ENCODE measurements around the gene FGF4. TPM values are rescaled to one million over a fixed set of nuclear protein-coding genes. Genes with fewer than 3 reads are reported as not detected.

Gene FGF4
- total and polyA plus RNA-seq, 8 donors, result not detected

DNA sequence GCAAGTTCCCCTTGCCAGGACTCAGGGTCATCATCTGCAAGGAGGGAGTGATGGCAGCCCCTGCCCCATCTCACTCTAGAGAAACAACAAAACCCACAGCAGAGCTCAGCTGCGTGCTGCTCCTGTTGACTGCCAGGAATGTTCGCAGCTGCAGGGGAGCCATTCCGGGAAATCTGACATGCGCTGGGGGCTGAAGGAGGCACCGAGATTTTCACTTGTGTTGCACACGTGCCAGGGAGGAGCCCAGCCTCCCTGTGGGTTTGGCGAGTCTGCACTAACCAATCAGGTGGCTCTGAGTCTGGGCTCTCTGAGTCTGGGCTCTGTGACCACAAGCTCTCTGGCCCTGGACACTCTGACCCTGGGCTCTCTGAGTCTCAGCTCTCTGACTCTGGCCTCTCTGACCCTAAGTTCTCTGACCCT lies 33.5 kb upstream of the FGF4 start:
- no peak for FAIRE-seq
- Histone ChIP-seq H3K27me3 (no peaks in the 10 kb centered on the region), H3K27ac (no peak overlapping the region), H3K36me3 (no peaks in the 10 kb centered on the region), H3K9me3 (no peaks in the 10 kb centered on the region), H3K4me3 (no peak overlapping the region), H3K4me1 (no peaks in the 10 kb centered on the region)
- WGBS, 2 donors, result 10 to 17% methylated on average over 7 of the region's 7 CpGs
- intact Hi-C loops (cut with DNase I), result no loop called here
- no peak for ATAC-seq
- TF ChIP-seq, protein P1, sequence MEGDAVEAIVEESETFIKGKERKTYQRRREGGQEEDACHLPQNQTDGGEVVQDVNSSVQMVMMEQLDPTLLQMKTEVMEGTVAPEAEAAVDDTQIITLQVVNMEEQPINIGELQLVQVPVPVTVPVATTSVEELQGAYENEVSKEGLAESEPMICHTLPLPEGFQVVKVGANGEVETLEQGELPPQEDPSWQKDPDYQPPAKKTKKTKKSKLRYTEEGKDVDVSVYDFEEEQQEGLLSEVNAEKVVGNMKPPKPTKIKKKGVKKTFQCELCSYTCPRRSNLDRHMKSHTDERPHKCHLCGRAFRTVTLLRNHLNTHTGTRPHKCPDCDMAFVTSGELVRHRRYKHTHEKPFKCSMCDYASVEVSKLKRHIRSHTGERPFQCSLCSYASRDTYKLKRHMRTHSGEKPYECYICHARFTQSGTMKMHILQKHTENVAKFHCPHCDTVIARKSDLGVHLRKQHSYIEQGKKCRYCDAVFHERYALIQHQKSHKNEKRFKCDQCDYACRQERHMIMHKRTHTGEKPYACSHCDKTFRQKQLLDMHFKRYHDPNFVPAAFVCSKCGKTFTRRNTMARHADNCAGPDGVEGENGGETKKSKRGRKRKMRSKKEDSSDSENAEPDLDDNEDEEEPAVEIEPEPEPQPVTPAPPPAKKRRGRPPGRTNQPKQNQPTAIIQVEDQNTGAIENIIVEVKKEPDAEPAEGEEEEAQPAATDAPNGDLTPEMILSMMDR (IDR thresholded peaks at IDR 0.05), result no peak
- DNase-seq, result no peak

DNA sequence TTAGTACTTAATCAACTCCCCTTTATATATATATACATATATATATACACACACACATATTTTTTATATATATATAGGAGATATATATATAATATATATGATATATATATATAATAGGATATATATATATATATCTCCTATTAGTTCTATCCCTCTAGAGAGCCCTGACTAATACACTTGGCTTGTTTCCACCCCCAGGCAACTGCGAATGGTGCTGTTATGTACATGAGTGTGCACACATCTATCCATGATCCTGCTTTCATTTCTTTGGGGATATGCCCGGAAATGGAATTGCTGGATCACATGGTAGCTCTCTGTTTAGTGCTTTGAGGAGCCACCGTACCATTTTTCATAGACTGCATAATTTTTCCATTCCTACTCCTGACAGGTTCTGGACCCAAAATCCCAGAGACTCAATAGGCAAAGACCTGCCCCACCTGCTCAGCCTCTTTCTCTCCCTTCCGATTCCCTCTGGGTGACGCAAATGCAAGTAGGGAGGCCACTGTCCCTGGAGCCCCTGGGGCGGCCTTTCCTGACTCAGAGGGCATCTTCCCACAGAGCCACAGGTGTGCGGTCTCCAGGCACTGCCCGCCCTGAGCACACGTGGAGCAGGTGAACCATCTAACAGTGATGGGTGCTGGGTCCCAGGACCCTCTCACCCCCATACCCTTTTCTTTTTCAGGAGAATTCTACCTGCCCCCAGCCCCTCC lies 32.1 kb upstream of the FGF4 start:
- Histone ChIP-seq H3K9me3 (no peaks in the 10 kb centered on the region), H3K4me3 (no peak overlapping the region), H3K27me3 (no peaks in the 10 kb centered on the region), H3K27ac (no peak overlapping the region), H3K36me3 (no peaks in the 10 kb centered on the region), H3K4me1 (no peaks in the 10 kb centered on the region)
- DNase-seq, result no peak
- no peak for ATAC-seq
- WGBS, 2 donors, result 75 to 82% methylated on average over 9 of the region's 9 CpGs
- intact Hi-C loops (cut with DNase I), result no loop called here
- TF ChIP-seq, protein P1 (IDR thresholded peaks at IDR 0.05), result no peak
- FAIRE-seq, result no peak

DNA sequence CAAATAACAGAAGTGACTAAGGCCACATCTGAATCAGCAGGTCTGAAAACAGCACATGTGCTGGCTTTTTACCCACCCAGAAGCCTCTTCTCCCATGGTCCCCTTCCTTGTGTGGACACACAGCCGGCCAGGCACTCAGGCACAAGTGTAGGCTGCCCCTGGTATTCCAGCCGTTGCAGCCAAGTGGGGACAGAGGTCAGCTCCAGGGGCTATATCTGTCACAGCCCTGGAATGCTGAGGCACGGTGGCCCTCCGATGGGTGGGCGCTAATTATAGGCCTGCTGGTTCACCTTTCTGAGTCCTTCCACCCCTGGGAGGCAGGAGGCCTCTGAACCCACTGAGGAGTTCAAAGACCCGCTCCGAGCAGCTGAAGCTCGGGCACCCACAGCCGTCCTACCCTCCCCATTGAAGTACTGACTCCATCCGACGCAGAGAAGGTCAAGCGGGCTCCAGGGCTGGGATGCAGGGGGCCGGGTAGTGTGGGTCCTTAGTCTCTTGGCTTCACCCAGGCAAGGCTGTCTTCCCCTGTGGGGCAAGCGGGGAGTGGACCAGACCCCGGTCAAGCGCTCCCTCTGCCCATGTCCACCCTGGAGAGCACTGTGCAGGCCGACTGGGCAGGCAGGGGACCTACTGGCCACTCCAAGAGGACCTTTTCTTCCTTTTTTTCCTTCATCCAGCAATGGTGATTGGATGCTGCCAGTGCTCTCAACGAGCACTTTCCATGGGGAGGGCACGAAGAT lies 29.8 kb upstream of the FGF4 start:
- DNase-seq, result peak in 2 of 6 donors; percentile 34 to 41
- Histone ChIP-seq H3K4me1 (no peaks in the 10 kb centered on the region), H3K36me3 (no peaks in the 10 kb centered on the region), H3K4me3 (no peak overlapping the region), H3K27ac (no peak overlapping the region), H3K9me3 (no peaks in the 10 kb centered on the region), H3K27me3 (no peaks in the 10 kb centered on the region)
- WGBS, 2 donors, result 52 to 58% methylated on average over 19 of the region's 19 CpGs
- no peak for ATAC-seq
- intact Hi-C loops (cut with DNase I), result no loop called here
- no peak for FAIRE-seq
- TF ChIP-seq, protein P1 (IDR thresholded peaks at IDR 0.05), result no peak

DNA sequence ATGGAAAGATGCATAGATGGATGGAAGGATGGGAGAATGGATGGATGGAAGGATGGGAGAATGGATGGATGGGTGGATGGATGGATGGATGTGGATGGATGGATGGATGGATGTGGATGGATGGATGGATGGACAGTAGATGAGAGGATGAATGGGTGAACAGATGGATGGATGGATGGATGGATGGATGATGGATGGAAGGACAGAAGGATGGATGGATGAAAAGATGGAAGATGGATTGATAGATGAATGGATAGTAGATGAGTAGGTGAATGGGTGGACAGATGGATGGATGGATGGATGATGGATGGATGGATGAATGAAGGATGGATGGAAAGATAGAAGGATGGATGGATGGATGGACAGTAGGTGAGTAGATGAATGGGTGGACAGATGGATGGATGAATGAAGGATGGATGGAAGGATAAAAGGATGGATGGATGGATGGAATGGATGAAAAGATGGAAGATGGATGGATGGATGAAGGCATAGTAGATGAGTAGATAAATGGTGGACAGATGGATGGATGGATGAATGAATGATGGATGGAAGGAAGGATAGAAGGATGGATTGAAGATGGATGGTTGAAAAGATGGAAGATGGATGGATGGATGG lies 28.6 kb upstream of the FGF4 start:
- H3K36me3 ChIP-seq, result no peaks in the 10 kb centered on the region
- H3K4me1 ChIP-seq, result no peaks in the 10 kb centered on the region
- ATAC-seq, result no peak
- intact Hi-C loops (cut with DNase I), result no loop called here
- no peaks in the 10 kb centered on the region for H3K27me3 ChIP-seq
- H3K27ac ChIP-seq, result no peak overlapping the region
- TF ChIP-seq, protein P1 (IDR thresholded peaks at IDR 0.05), result no peak
- H3K4me3 ChIP-seq, result no peak overlapping the region
- no peak for DNase-seq
- H3K9me3 ChIP-seq, result no peaks in the 10 kb centered on the region
- no peak for FAIRE-seq
